SU-DHL-6 (cell line): ENCODE data around the gene MTX1.

Experiments used
- H2AFZ ChIP-seq: fragments of 200-600 bp; sonication (generic); 2 replicates; pipeline ENCODE4 v1.6.1; 2014; ENCODE audit warnings: low read depth, mild to moderate bottlenecking, moderate library complexity, mixed read lengths, antibody characterized with exemption, low read length; ENCODE audit not compliant: severe bottlenecking
- H3F3A ChIP-seq: fragments of 200-600 bp; shearing (Covaris generic); 2 replicates; pipeline ENCODE4 v1.6.0; 2016; ENCODE audit warnings: antibody characterized with exemption, mild to moderate bottlenecking; ENCODE audit not compliant: insufficient read depth
- H3K27ac ChIP-seq: fragments of 200-600 bp; sonication (generic); 2 replicates; pipeline ENCODE4 v1.5.1; 2016; ENCODE audit warnings: low read depth, mild to moderate bottlenecking, low read length, moderate library complexity, mixed read lengths
- H3K27me3 ChIP-seq: fragments of 200-600 bp; sonication (generic), shearing (Covaris generic); 2 replicates; pipeline ENCODE4 v1.6.0; 2014; ENCODE audit warnings: mild to moderate bottlenecking, low read length
- H3K36me3 ChIP-seq: fragments of 200-600 bp; sonication (generic); 2 replicates; pipeline ENCODE4 v1.6.1; 2014; ENCODE audit warnings: mild to moderate bottlenecking, low read length, mixed read lengths
- H3K4me2 ChIP-seq: fragments of 300-600, 200-600 bp; shearing (Covaris generic), sonication (generic); 2 replicates; pipeline ENCODE4 v1.6.0; 2014; ENCODE audit warnings: low read length, low read depth, mild to moderate bottlenecking; ENCODE audit not compliant: poor library complexity, severe bottlenecking
- H3K4me3 ChIP-seq: fragments of 200-600 bp; sonication (generic); 2 replicates; pipeline ENCODE4 v1.5.1; 2014; ENCODE audit warnings: antibody characterized with exemption, low read length, mild to moderate bottlenecking, mixed read lengths; ENCODE audit not compliant: insufficient read depth, poor library complexity, severe bottlenecking
- H3K79me2 ChIP-seq: fragments of 200-600 bp; sonication (generic); 2 replicates; pipeline ENCODE4 v1.6.1; 2014; ENCODE audit warnings: mild to moderate bottlenecking, low read length, moderate library complexity; ENCODE audit not compliant: insufficient read depth
- H3K9ac ChIP-seq: fragments of 200-600 bp; sonication (generic); 2 replicates; pipeline ENCODE4 v1.7.0; 2014; ENCODE audit warnings: mild to moderate bottlenecking, low read length
- H3K9me2 ChIP-seq: fragments of 200-600 bp; sonication (generic); replicated peaks from 2 replicates; pipeline ENCODE4 v1.6.1; 2014; ENCODE audit warnings: low read length; ENCODE audit not compliant: insufficient read depth
- H3K9me3 ChIP-seq: fragments of 200-600 bp; sonication (generic); 2 replicates; pipeline ENCODE4 v1.6.1; 2014; ENCODE audit warnings: low read length, mixed read lengths; ENCODE audit not compliant: insufficient read depth
- H4K20me1 ChIP-seq: fragments of 200-600 bp; sonication (generic); 2 replicates; pipeline ENCODE4 v1.6.1; 2014; ENCODE audit warnings: low read depth, mild to moderate bottlenecking, antibody characterized with exemption, low read length, moderate library complexity, mixed read lengths
- EZH2phosphoT487 ChIP-seq: fragments of 200-600 bp; sonication (generic), shearing (Covaris generic); conservative IDR thresholded peaks from 2 replicates; pipeline ENCODE4 v1.6.1; 2018; ENCODE audit warnings: mild to moderate bottlenecking, antibody characterized with exemption, low read length, moderate library complexity, mixed read lengths
- TF ChIP-seq, protein P1 (sequence below): fragments of 200-600 bp; sonication (generic); IDR thresholded peaks from one replicate; pipeline ENCODE4 v1.5.1; 2017; ENCODE audit warnings: antibody characterized with exemption, mild to moderate bottlenecking, low read length, moderate library complexity; ENCODE audit not compliant: insufficient read depth, poor library complexity, severe bottlenecking

Gene MTX1

DNA sequence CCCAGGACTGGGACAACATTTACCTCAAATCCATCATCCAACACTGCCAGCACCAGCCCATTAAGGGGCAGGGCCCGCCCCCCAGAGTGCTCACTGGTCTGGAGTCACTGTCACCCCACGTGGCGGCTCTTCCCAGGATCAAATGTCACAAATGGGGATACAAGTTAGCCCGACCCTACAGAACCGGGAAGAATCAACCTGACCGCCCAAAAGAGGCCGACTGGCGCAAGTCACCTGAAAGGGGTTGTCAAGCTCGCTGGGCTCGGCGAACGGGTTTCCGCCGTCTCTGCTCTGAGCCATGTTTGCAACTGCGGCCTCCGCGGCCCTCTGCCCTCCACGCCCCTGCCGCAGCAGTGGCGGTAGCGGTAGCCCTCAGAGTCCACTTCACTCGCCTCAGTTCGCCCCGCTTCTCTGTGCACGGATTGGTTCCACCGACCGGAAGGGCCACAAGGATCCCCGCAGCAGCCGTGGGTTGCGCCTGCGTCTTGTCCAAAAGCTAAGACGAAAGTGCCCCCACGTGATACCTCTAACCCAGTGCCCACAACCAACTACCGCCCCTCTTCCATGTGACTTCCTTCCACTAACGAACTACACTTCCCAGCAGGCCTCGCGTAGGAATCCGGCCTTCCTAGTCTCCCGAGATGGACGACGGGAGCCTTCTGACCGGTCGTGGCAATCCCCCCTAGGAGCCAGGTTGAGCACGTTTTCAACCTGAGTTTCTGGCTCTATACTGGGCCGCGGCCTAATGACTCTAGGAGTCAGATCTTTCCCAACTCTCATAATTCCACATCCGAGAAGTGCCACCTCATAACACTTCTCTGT lies 53.6 kb downstream of the MTX1 start, which contains the start of gene SCAMP3:
Gene SCAMP3, minus strand, starts transcription at position 509 of the 822 bp plus-strand sequence. Its CDS starts 209 bp downstream, at position 300.
- H3K79me2 ChIP-seq = peaks cover 19% of the 10 kb centered on the region
- no peak for TF ChIP-seq EZH2phosphoT487
- TF ChIP-seq, protein P1, sequence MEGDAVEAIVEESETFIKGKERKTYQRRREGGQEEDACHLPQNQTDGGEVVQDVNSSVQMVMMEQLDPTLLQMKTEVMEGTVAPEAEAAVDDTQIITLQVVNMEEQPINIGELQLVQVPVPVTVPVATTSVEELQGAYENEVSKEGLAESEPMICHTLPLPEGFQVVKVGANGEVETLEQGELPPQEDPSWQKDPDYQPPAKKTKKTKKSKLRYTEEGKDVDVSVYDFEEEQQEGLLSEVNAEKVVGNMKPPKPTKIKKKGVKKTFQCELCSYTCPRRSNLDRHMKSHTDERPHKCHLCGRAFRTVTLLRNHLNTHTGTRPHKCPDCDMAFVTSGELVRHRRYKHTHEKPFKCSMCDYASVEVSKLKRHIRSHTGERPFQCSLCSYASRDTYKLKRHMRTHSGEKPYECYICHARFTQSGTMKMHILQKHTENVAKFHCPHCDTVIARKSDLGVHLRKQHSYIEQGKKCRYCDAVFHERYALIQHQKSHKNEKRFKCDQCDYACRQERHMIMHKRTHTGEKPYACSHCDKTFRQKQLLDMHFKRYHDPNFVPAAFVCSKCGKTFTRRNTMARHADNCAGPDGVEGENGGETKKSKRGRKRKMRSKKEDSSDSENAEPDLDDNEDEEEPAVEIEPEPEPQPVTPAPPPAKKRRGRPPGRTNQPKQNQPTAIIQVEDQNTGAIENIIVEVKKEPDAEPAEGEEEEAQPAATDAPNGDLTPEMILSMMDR = no peak
- peaks cover 7% of the 10 kb centered on the region; the same call in 1 of the 2 replicates for H3K36me3 ChIP-seq
- H2AFZ ChIP-seq = peak within 1 kb of the TSS; percentile 57
- H3K27me3 ChIP-seq = no peaks in the 10 kb centered on the region
- H3K9ac ChIP-seq = peak within 1 kb of the TSS; percentile 85
- H3K4me3 ChIP-seq = peak within 1 kb of the TSS; percentile 68
- no peaks in the 10 kb centered on the region for H3K9me2 ChIP-seq
- H3K9me3 ChIP-seq = no peaks in the 10 kb centered on the region
- peak within 1 kb of the TSS; percentile 76 for H3K4me2 ChIP-seq
- H3K27ac ChIP-seq = peak within 1 kb of the TSS; percentile 53
- peaks cover 29% of the 10 kb centered on the region for H3F3A ChIP-seq
- H4K20me1 ChIP-seq = no peaks in the 10 kb centered on the region

DNA sequence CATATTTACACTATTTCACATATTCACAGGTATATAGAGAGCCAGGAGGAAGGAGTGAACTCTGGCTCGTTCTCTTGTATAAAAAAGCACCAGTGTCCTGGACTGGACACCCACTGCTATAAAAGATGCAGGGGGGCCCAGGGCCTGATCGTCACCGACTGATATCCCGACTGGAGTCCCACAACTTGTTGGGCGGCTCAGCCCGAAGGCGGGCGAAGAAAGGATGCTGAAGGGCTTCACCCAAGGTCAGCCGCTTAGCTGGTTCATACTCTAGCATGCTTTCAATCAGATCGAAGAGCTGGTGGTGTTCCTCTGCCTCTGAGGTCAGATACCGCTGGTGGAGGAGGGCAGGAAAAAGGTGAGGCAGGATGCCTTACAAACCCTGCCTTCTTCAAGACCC lies 54.6 kb downstream of the MTX1 start:
- H3K4me2 ChIP-seq = no peak overlapping the region
- TF ChIP-seq EZH2phosphoT487 = no peak
- TF ChIP-seq, protein P1 = no peak
- H3K27ac ChIP-seq = no peak overlapping the region
- H3K36me3 ChIP-seq = peaks cover 16% of the 10 kb centered on the region
- peaks cover 29% of the 10 kb centered on the region for H3F3A ChIP-seq
- H3K9ac ChIP-seq = peak overlapping the region; percentile 85; the same call in 1 of the 2 replicates
- H3K9me2 ChIP-seq = no peaks in the 10 kb centered on the region
- no peak overlapping the region for H3K4me3 ChIP-seq
- H3K79me2 ChIP-seq = peaks cover 19% of the 10 kb centered on the region
- no peaks in the 10 kb centered on the region for H4K20me1 ChIP-seq
- H3K9me3 ChIP-seq = no peaks in the 10 kb centered on the region
- no peak overlapping the region for H2AFZ ChIP-seq
- no peaks in the 10 kb centered on the region for H3K27me3 ChIP-seq
